DND-41 (cell line): ENCODE results near the gene CLDN10.

ENCODE experiments used
- ATAC-seq: fragments of 200-7000 bp; cut with Tn5 transposase; 3 replicates; pipeline ENCODE4 v1.9.1; 2021; ENCODE audit warnings: low read depth; ENCODE audit not compliant: insufficient read depth
- DNase-seq: peaks from one replicate; pipeline ENCODE4 v3.0.0-alpha.2; 2020
- H2AFZ ChIP-seq: 2 replicates; pipeline ENCODE4 v1.6.0; 2012; ENCODE audit warnings: low read depth, low read length
- H3K27ac ChIP-seq: 2 replicates; pipeline ENCODE4 v1.5.1; 2012; ENCODE audit warnings: low read length, inconsistent platforms
- H3K27me3 ChIP-seq: fragments of 200-600 bp; sonication (generic); 2 replicates; pipeline ENCODE4 v1.6.0; 2012; ENCODE audit warnings: low read length, mild to moderate bottlenecking, inconsistent platforms; ENCODE audit not compliant: insufficient read depth, poor library complexity
- H3K36me3 ChIP-seq: 2 replicates; pipeline ENCODE4 v1.5.1; 2012; ENCODE audit warnings: low read length, inconsistent platforms; ENCODE audit not compliant: insufficient read depth
- H3K4me1 ChIP-seq: 2 replicates; pipeline ENCODE4 v1.5.1; 2012; ENCODE audit warnings: mild to moderate bottlenecking, low read length; ENCODE audit not compliant: insufficient read depth
- H3K4me2 ChIP-seq: 2 replicates; pipeline ENCODE4 v1.6.0; 2012; ENCODE audit warnings: mild to moderate bottlenecking, moderate library complexity, low read length, inconsistent platforms; ENCODE audit not compliant: insufficient read depth
- H3K4me3 ChIP-seq, 2 experiments: fragments of 200-600 bp in 1 of 2; shearing (Covaris generic) in 1 of 2; 2 replicates each; pipeline ENCODE4 v1.5.1; 2012 to 2016; ENCODE audit warnings: inconsistent platforms in 2 of 2, low read length in 2 of 2, mild to moderate bottlenecking in 2 of 2, low read depth in 1 of 2, moderate library complexity in 1 of 2
- H3K79me2 ChIP-seq: 2 replicates; pipeline ENCODE4 v1.6.0; 2012; ENCODE audit warnings: low read length, inconsistent platforms; ENCODE audit not compliant: insufficient read depth
- H3K9ac ChIP-seq: 2 replicates; pipeline ENCODE4 v1.6.0; 2012; ENCODE audit warnings: low read depth, mild to moderate bottlenecking, inconsistent platforms, low read length, moderate library complexity
- H3K9me3 ChIP-seq: 2 replicates; pipeline ENCODE4 v1.5.1; 2012; ENCODE audit warnings: low read length, moderate library complexity, mild to moderate bottlenecking, inconsistent platforms; ENCODE audit not compliant: insufficient read depth, severe bottlenecking
- H4K20me1 ChIP-seq: 2 replicates; pipeline ENCODE4 v1.6.0; 2012; ENCODE audit warnings: low read length; ENCODE audit not compliant: insufficient read depth
- CTCF ChIP-seq: IDR thresholded peaks from 2 replicates; pipeline ENCODE4 v1.5.1; 2012; ENCODE audit warnings: borderline replicate concordance, low read length, moderate library complexity, mild to moderate bottlenecking; ENCODE audit not compliant: poor library complexity, severe bottlenecking; ENCODE audit errors: extremely low read depth
- EZH2 ChIP-seq: IDR thresholded peaks from 3 replicates; pipeline ENCODE4 v1.6.1; 2012; ENCODE audit warnings: borderline replicate concordance, low read depth, mild to moderate bottlenecking, moderate library complexity, low read length, inconsistent platforms; ENCODE audit not compliant: severe bottlenecking

The CLDN10 gene

GRCh38 chr13:95593462-95593861, 40.9 kb downstream of the CLDN10 start:
- ATAC-seq = no peak
- no peaks in the 10 kb centered on the region for H3K9me3 ChIP-seq
- H4K20me1 ChIP-seq = no peaks in the 10 kb centered on the region

GRCh38 chr13:95596701-95597100, 44.2 kb downstream of the CLDN10 start:
- H3K36me3 ChIP-seq = no peaks in the 10 kb centered on the region
- no peak overlapping the region for H3K9ac ChIP-seq
- H3K27ac ChIP-seq = no peak overlapping the region
- ATAC-seq (no peak), DNase-seq (no peak)
- no peak overlapping the region for H2AFZ ChIP-seq
- no peak overlapping the region for H3K4me2 ChIP-seq
- no peaks in the 10 kb centered on the region for H3K4me1 ChIP-seq
- H3K79me2 ChIP-seq = no peaks in the 10 kb centered on the region
- H3K27me3 ChIP-seq = no peaks in the 10 kb centered on the region
- no peak overlapping the region for H3K4me3 ChIP-seq
- TF ChIP-seq CTCF = no peak
- TF ChIP-seq EZH2 = no peak
- H4K20me1 ChIP-seq = no peaks in the 10 kb centered on the region
- no peaks in the 10 kb centered on the region for H3K9me3 ChIP-seq

More at GRCh38 chr13:95593462-95593861, 40.9 kb downstream of the CLDN10 start:
- H2AFZ ChIP-seq = no peak overlapping the region
- H3K4me1 ChIP-seq = no peaks in the 10 kb centered on the region
- TF ChIP-seq CTCF (no peak), EZH2 (no peak)
- H3K79me2 ChIP-seq = no peaks in the 10 kb centered on the region
- H3K27me3 ChIP-seq = no peaks in the 10 kb centered on the region
- no peaks in the 10 kb centered on the region for H3K36me3 ChIP-seq
- no peak overlapping the region for H3K9ac ChIP-seq
- H3K27ac ChIP-seq = no peak overlapping the region
- no peak for DNase-seq
- no peak overlapping the region for H3K4me2 ChIP-seq
- H3K4me3 ChIP-seq = no peak overlapping the region

GRCh38 chr13:95601216-95601615, 48.7 kb downstream of the CLDN10 start:
- Histone ChIP-seq H2AFZ (no peak overlapping the region), H3K27ac (no peak overlapping the region), H3K36me3 (no peaks in the 10 kb centered on the region), H4K20me1 (no peaks in the 10 kb centered on the region), H3K79me2 (no peaks in the 10 kb centered on the region), H3K9ac (no peak overlapping the region), H3K4me3 (no peak overlapping the region), H3K4me1 (no peaks in the 10 kb centered on the region), H3K9me3 (no peaks in the 10 kb centered on the region), H3K27me3 (no peaks in the 10 kb centered on the region), H3K4me2 (no peak overlapping the region)
- DNase-seq = no peak
- no peak for ATAC-seq
- TF ChIP-seq EZH2 (no peak), CTCF (no peak)

GRCh38 chr13:95601906-95602305, 49.4 kb downstream of the CLDN10 start:
- Histone ChIP-seq H3K27ac (no peak overlapping the region), H3K4me3 (no peak overlapping the region), H3K4me1 (no peaks in the 10 kb centered on the region), H2AFZ (no peak overlapping the region), H3K9ac (no peak overlapping the region), H3K36me3 (no peaks in the 10 kb centered on the region), H3K79me2 (no peaks in the 10 kb centered on the region), H3K9me3 (no peaks in the 10 kb centered on the region), H4K20me1 (no peaks in the 10 kb centered on the region), H3K27me3 (no peaks in the 10 kb centered on the region), H3K4me2 (no peak overlapping the region)
- no peak for TF ChIP-seq CTCF
- no peak for TF ChIP-seq EZH2
- no peak for ATAC-seq
- DNase-seq = no peak
